Endometrial microvascular endothelial cells (primary cell): Measurements from ENCODE around the gene DNAJC19. TPM values are rescaled to one million over a fixed set of nuclear protein-coding genes. Genes with fewer than 3 reads are reported as not detected.
"Not testable (repeated sequence)": the region's sequence is repeated elsewhere in the genome, so short reads cannot be mapped to it uniquely, and the experiment has no call there.

Experiments used
- in situ Hi-C: cut with HindIII; loops from 2 replicates; pipeline ENCODE4 v1.10.0; 2017; ENCODE audit warnings: low sequenced_read_pairs, low pct_unique_long_range_greater_than_20kb; ENCODE audit errors: inconsistent ontology term
- total RNA-seq: library from RNA; depleted of rRNA; stranded (reverse); fragments of >200 nt; gene quantifications from one replicate; pipeline ENCODE4 v1.2.3, GENCODE V29; 2015; ENCODE audit errors: inconsistent ontology term

DNAJC19 gene
- 31.9 TPM for total RNA-seq

DNA sequence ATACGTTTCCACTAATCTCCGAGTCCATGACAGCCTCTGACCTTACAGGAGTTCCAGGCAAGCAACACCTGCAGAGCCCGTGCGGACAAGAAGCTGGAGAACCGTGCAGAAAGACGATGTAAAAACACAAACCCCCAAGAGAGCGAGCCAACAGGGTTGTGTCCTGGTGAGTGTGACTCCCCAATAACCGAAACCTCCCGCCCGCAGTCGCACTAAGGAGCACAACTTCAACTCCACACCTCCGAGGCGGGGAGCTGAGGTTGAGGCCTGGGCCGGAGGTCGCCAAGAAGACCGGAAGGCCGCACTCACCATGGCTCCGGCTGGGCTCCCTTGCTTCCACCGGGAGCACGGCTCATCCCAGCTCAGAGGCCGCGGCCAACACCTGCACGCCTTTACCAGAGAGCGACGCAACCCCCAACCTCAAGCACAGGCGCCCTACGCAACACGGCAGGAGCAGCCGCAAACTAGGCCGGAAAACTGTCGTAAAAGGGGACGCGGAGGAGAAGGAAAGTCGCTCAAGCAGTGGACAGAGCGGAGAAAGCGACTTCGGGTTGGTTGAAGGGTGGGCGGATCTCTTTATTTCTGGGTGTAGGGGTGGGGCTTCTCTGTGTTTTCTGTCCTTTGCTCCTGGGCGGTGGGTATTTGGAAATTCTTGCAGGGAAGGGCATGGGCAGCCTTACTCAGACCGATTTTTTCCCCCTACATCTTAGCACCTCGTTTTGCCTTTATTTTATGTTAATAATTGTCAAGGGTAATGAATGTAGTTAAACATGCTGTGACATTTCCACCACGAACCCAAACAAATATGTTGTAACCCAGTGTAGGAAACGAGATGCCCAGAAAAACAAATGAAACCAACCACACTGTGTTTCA lies at the start of gene DNAJC19:
Gene DNAJC19, minus strand, starts transcription at position 446 of the 873 bp plus-strand sequence. Its CDS starts 134 bp downstream, at position 312.
- in situ Hi-C loops, result no loop called here

DNA sequence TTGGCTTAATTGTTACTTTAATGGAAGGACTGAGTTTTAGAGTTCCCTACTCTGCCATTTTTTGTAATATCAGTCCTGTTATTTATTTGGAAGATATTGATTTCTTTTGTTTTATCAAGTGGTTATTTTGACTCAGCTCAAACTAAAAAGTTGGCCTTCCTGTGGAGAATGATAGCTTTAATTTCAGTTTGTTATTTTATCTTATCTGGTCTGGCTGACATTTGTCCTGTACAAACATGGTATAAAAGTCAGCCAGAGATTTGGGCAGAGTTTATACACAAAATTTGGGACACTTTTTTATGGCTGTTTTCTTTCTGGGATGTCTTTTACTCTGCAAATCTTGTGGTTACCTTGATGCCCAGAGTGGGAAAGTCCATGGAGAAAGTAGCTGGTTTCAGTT lies 41.4 kb upstream of the DNAJC19 start:
- in situ Hi-C loops, result no loop called here

DNA sequence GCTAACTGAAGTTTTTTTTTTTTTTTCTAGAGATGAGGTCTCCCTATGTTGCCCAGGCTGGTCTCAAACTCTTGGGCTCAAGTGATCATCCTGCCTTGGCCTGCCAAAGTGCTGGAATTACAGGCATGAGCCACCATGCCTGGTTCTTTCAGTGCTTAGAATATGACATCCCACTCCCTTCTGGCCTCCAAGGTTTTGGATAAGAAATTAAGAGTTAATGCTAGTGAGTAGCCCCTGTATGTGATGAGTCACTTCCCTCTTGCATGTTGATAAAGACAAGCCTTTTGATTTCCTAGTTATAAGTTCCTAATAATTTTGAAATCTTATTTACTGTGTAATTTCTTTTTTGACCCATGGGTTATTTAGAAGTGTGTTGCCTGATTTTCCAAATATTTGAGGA lies 35.7 kb upstream of the DNAJC19 start:
- in situ Hi-C loops, result no loop called here

DNA sequence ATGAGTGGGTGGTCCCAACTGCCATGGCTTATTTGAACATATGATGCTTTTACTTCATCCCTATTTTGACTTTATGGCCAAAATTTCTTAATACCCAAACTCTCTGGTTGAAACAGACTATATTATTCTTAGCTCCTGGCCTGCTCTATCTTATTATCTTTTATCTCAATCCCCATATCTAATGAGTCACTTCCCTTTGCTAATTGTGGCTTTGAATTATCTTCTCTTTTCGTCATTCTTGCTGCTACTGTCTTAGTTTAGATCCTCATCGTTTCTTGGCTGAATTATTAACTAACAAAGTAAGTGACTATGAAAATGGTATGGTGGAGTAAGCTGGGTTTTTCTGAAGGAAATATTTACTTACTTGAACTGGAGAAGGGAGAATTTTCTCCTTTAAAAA lies 28.2 kb upstream of the DNAJC19 start:
- in situ Hi-C loops, result no loop called here

DNA sequence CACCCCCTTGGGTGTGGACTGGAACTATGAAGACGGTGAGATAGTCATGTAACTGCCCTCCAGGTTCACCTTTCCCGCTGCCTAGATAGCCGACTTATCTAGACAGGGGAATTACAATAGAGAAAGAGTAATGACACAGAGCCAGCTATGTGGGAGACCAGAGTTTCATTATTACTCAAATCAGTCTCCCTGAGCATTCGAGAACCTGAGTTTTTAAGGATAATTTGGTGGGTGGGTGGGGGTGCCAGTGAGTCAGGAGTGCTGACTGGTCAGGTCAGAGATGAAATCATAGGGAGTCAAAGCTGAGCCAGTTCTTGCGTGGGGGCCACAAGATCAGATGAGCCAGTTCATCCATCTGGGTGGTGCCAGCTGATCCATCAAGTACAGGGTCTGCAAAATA lies 19.7 kb upstream of the DNAJC19 start:
- in situ Hi-C loops, result no loop called here

DNA sequence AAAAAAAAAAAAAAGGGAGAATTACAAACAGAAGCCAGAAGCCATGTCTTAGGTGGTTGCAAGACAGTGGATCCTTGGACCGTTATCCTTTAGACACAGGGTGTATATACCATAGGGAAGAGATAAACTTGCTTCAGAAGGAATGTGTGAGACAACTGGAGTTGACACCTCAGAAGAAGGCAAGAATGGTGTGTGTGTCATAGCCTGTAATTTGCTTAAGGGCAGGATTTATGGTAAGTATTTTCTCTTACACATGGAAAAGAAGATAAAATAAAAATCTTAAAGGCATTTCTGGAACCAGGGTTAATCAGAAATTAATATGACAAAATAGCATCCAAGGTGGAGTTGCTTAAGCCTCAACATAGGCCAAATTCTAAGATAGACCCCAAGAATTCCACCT lies 19.3 kb upstream of the DNAJC19 start:
- in situ Hi-C loops, result no loop called here

DNA sequence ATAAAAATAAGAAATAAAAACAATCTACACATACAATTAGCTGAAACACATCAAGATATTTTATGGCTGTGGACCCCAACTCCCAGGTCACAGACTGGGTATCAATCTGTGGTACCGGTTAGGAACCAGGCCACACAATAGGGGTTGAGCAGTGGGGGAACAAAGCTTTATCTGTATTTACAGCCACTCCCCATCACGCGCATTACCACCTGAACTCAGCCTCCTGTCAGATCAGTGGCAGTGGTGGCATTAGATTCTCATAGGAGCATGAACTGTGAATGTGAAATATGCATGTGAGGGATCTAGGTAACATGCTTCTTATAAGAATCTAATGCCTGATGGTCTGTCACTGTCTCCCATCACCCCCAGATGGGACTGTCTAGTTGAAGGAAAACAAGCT lies 17.7 kb upstream of the DNAJC19 start:
- in situ Hi-C loops, result no loop called here

DNA sequence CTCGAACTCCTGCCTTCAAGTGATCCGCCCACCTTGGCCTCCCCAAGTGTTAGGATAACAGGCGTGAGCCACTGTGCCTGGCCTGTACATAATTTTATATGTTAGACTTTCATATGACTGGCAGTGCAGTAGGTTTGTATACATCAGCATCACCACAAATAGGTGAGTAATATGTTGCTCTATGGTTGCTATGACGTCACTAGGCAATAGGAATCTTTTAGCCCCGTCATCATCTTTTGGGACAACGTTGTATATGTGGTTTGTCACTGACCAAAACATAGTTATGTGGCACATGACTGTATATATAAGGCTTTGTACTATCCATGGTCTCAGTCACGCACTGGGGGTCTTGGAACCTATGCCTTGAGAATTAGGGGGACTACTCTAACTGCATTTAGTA lies 17.0 kb upstream of the DNAJC19 start:
- in situ Hi-C loops, result no loop called here

DNA sequence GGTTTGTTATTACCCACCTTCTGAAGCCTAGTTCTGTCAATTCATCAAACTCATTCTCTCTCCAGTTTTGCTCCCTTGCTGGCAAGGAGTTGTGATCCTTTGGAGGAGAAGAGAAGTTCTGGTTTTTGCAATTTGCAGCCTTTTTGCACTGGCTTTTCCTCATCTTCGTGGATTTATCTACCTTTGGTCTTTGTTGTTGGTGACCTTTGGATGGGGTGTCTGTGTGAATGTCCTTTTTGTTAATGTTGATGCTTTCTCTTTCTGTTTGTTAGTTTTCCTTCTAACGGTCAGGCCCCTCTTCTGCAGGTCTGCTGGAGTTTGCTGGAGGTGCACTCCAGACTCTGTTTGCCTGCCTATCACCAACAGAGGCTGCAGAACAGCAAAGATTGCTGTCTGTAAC lies 13.9 kb upstream of the DNAJC19 start:
- in situ Hi-C loops, result not testable (repeated sequence)

DNA sequence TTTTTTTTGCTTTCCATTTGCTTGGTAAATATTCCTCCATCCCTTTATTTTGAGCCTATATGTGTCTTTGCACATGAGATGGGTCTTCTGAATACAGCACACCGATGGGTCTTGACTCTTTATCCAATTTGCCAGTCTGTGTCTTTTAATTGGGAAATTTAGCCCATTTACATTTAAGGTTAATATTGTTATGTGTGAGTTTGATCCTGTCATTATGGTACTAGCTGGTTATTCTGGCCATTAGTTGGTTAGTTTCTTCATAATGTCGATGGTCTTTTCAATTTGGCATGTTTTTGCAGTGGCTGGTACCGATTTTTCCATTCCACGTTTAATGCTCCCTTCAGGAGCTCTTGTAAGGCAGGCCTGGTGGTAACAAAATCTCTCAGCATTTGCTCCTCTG lies 12.8 kb upstream of the DNAJC19 start:
- in situ Hi-C loops, result not testable (repeated sequence)

DNA sequence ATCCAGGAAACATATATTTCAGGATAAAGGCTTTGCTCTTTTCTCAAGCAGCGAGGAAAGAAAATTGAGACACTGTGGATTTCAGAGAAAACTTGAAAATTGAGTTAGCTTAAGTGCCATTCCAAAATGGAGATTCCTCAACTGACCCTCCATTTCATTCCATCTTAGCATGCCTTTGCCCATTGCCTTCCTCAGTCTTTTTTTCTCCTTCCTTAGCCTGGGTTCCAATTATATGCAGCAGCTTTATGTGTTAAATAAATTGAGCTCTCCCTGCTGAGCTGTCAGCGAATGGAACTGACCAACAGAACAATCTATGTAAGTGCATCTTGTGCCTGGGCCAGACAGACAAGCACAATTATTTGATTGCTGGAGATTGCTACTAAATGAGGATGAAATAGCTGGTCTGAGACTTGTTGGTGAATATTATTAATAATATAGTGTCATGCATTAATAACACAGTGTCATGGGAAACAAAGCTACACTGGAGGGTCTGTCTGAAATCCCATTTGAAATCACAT lies 6.9 kb upstream of the DNAJC19 start:
- in situ Hi-C loops, result no loop called here

DNA sequence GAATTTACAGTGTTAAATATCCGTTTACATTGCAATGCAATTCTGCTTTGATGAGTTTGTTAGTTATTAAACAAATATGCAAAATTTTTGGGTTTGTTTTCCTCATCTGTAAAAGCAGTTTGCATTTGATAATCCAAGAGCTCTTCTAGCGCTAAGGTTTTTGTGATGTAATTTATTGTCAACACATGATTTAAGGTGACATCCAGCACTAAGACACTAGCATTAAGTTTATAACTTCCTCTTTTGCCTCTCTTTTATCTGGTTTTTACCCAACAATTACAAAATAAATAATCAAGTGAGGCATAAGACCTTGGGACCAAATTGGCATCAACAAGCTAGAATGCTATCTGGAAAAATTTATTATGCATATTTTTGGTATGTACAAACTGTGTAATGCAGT lies 969 bp upstream of the DNAJC19 start:
- in situ Hi-C loops, result no loop called here

DNA sequence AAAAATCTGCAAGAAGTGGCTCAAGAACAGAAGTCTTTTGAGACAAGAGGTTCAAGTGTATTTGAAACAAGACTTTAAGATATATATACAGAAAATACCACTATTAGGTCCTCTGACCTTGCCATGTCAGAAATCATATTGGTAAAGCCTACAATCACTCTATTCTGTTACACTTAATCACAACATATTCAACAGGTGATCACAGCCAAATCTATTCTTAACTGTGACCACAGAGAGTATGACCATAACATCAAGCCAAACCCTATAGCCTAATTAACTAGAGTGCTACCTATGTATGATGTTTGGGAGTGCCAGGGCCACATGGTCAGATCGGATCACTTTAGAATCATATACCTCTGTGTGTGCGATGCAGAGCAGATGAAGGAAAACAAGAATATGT lies 2.2 kb downstream of the DNAJC19 start:
- in situ Hi-C loops, result no loop called here

DNA sequence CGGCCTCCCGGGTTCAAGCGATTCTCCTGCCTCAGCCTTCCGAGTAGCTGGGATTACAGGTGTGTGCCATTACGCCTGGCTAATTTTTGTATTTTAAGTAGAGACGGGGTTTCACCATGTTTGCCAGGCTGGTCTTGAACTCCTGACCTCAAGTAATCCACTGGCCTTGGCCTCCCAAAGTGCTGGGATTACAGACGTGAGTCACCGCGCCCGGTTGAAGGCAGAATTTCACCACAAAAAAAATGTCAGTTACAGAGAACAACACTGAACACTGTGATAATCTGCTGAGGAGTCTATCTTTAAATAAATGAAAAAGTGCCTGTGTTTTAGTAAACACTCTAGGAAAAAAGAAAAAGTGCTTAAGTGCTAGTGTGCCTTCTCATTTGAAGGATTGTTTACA lies 3.2 kb downstream of the DNAJC19 start:
- in situ Hi-C loops, result not testable (repeated sequence)

DNA sequence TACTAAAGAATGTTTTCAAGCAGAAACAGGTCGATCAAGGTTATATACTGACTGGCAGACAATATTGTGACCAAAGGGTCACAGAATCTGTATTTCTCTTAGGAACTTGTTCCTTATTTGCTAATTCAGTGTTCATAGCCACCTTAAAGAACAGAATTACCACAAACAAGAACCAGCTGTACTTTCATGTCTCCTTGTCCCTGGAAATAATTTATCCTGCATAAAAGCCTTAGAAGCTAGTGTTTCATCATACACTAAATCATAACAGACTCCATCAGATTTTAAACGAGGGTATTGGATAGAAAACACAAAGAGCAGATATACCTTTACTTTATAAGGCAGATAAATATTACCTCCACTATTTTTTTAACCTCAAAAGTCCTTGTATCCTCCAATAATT lies 6.4 kb downstream of the DNAJC19 start:
- in situ Hi-C loops, result no loop called here

DNA sequence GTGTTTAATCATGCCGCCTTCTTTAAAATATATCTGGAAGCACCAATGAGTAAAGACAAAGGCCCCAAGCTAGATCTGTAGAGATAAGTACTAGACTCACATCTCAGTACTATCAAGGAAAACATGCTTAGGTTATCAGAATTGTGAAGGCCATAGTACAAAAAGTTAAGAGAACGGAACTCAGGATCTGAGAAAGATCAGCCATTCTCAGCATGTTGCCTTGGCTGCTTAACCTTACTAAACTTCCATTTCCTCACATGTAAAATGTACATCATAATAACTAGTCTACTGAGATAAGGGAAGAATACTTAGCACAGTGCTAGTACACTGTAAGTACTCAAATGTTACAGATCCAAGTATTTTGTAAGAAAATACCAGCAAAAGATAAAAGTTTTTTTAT lies 7.6 kb downstream of the DNAJC19 start:
- in situ Hi-C loops, result no loop called here

DNA sequence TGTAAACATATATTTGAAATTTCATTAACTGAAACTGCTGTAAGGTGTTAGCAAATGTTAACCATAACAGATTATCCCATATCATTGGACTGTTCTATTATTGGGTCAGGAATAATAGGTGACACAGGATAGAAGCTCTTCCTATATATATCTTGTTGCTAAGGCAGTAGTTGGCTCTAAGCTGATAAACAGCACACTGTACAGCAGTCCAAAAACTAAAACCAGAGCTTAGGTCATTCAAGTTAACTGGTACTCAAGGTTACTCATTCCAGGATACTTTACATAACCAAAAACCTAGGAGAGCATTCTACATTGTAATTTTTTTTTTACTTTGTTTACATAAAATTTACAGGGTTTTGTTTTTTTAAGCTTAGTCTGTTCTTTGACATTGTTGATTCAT lies 8.9 kb downstream of the DNAJC19 start:
- in situ Hi-C loops, result no loop called here

DNA sequence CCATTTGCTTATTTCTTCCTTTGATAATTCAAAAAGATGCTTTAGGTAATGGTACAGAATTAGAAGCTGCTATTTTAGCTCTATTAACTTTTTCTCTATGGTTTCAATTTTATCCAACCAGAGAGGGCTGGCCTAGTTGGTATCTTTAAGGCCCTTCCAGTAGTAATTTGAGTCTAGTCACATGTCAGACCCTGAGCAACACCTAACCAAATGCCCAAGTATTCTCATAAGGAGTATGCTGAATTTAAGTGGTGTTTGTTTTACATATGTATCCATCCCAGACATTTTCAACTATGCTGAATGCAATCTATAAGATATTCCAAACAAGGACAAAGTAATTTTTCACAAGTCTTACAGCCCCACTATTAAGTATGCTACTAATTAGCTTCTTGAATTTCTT lies 9.6 kb downstream of the DNAJC19 start:
- in situ Hi-C loops, result no loop called here

DNA sequence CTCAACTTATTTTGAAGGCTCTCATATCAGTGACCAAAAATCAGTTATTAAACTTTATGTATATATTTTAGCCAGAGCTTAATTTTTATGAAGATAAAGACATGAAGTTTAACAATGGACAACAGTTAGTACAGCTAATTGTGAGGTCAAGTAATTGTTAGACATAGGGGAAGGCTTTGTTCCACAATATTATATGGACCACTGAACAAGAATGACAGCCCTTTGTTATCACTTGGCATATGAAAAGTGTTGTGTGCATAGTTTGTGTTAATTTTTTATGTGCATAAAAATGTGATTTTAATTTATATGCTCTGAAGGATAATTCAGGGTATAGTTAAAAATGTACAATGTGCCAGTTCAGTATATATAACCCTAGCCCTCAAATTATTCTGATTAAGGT lies 12.0 kb downstream of the DNAJC19 start:
- in situ Hi-C loops, result no loop called here

DNA sequence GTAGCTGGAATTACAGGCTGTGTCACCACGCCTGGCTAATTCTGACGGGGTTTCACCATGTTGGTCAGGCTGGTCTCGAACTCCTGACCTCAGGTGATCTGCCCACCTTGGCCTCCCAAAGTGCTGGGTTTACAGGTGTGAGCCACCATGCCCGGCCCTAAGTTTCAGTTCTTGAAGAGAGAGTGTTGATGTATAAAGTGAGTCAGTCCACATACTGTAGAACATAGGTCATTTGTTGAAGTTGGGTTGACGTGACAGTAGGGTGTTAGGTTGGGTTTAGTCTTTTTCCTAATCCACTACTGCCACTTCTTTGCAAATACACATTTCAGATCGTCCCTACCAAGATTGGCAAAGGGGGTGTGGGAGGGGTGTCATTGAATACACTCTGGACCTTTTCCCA lies 15.2 kb downstream of the DNAJC19 start:
- in situ Hi-C loops, result no loop called here

DNA sequence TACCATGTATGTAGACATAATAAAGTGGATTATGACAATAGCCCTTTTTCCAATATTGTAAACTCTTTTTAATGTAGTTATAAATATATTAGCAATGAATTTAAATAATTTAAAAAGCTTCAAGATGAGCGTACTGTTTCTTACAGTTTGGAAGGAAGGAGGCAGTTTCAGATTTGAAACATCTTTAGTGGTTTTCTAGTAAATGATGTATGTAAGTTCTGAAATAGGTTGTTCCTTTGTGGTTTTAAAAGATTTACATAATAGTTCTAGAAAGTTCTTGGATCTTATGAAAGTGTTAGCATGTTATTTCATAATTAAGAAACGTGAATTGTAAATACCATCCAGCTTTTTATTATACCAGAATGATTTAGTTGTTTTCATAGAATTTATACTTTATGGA lies 16.0 kb downstream of the DNAJC19 start:
- in situ Hi-C loops, result no loop called here
